Astrocyte of the cerebellum (primary cell): ENCODE results near the gene ELAVL3.

Source experiments
- DNase-seq: peaks from one replicate; pipeline ENCODE4 v3.0.0-alpha.2; 2011; ENCODE audit warnings: low read depth
- H3K4me3 ChIP-seq: 2 replicates; pipeline ENCODE4 v1.5.1; 2011; ENCODE audit warnings: mild to moderate bottlenecking, low read depth, low read length, moderate library complexity
- in situ Hi-C: cut with HindIII; loops from 2 replicates; pipeline ENCODE4 v1.10.0; 2017; ENCODE audit warnings: low sequenced_read_pairs
- TF ChIP-seq, protein P1 (sequence below): IDR thresholded peaks from 2 replicates; pipeline ENCODE4 v1.5.1; 2012; ENCODE audit warnings: low read length, low read depth, moderate library complexity, mild to moderate bottlenecking; ENCODE audit errors: missing control alignments

Gene ELAVL3

DNA sequence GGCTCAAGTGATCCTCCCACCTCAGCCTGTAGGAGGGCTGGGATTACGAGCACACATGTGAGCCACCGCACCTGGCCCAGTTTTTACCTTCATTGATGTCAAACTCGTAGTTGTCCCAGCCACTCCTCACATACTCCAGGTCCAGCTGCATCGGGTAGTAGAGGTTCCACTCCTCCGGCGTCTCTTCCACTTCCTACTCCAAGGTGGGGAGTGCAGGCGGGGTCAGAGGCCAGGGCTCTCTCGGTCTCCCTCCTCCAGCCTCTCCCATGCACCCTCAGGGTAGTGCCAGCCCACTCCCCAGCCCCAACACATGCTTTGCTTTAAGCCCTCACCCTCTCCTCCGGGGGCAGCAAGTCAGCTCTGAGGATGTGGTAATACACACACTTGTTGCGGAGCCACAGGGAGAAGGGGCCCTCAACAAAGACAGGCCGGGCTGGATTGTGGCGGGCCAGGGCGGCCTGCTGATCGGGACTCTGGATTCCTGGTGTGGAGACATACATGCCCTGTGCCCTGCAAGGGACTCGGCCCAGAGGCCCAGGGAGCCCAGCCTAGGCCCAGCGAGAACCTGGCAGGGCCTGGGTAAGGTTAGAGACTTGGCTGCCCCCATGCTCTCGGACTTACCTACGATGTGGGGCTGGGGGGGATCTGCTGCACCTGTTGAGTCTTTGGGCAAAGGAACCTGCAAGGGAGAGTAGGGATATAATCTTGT, 26.7 kb upstream of the ELAVL3 start:
- no peak overlapping the region for H3K4me3 ChIP-seq
- in situ Hi-C loops = no loop called here
- DNase-seq = no peak
- TF ChIP-seq, protein P1, sequence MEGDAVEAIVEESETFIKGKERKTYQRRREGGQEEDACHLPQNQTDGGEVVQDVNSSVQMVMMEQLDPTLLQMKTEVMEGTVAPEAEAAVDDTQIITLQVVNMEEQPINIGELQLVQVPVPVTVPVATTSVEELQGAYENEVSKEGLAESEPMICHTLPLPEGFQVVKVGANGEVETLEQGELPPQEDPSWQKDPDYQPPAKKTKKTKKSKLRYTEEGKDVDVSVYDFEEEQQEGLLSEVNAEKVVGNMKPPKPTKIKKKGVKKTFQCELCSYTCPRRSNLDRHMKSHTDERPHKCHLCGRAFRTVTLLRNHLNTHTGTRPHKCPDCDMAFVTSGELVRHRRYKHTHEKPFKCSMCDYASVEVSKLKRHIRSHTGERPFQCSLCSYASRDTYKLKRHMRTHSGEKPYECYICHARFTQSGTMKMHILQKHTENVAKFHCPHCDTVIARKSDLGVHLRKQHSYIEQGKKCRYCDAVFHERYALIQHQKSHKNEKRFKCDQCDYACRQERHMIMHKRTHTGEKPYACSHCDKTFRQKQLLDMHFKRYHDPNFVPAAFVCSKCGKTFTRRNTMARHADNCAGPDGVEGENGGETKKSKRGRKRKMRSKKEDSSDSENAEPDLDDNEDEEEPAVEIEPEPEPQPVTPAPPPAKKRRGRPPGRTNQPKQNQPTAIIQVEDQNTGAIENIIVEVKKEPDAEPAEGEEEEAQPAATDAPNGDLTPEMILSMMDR = no peak

DNA sequence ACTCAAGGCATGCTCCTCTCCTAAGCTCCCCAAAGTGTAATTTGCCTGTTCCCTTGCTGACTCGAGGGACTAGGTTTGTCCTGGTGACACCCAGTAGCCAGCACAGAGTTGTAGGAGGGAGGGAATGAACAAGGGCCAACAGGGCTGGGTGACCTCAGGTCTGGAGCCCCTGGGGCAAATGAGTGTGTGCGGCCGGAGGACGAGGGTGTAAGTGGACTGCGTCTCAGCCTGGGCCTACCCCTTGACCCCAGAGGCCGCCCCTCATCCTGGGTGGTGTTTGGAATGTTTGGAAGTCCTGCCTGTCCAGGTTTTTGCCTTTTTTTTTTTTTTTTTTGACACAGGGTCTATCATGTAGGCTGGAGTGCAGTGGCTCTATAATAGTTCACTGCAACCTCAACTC, 26.1 kb upstream of the ELAVL3 start:
- no peak for DNase-seq
- H3K4me3 ChIP-seq = no peak overlapping the region
- TF ChIP-seq, protein P1 = no peak
- in situ Hi-C loops = no loop called here

DNA sequence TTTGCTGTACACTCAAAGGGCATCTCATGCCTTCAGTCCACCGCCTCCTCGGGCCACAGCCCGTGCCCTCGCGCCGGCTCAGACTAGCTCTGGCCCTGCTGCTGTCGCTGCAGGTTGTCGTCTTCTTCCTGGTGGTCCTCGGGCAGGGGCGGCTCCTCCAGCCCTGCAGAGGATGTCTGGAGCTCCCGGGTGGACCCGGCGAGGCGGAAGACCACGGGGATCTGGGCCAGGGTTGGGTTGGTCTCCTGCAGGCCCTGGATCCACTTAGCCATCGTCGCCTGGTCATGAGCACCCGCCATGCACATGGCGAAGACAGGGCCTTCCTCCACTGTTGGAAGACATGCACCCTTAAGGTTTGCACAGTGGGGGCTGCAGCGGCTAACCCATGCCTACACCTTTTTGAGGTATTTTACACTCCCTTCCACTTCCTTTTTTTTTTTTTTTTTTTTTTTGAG, 25.3 kb upstream of the ELAVL3 start:
- in situ Hi-C loops = no loop called here
- peak overlapping the region; percentile 68 for H3K4me3 ChIP-seq
- TF ChIP-seq, protein P1 = no peak
- no peak for DNase-seq

DNA sequence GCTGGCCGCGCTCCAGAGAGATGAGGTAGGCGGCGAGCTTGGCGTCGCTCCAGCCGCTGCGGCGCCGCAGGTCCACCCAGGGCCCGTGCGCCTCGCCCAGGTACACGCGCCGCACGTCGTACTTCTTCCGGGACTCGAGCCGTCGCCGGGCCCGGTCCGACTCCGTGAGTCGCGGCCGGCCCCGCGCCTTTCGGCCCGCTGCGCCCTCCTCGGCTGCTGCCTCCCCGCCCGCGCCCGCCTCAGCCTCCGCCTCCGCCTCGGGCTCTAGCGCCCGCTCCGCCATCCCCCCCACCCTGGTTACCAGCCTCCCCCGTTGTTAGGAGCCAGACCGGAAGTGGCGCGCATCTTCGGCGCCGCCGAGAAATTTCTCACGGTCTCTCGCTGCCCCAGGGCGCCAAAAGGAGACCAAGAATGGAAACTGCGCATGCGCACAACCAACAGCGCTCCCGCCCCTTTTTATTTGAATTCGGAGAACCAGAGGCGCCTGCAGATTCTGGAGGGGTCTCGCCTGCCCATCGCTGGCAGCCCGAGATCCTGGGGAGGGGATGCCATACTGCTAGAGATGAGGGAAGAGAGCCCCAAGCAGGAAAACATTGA, 24.8 kb upstream of the ELAVL3 start, which contains the start of gene ZNF653:
Gene ZNF653 (minus strand): TSS at position 336 of the 597 bp plus-strand sequence. CDS start 53 bp downstream, at position 283.
- peak within 1 kb of the TSS; percentile 68 for H3K4me3 ChIP-seq
- DNase-seq = peak; percentile 91
- TF ChIP-seq, protein P1 = no peak
- in situ Hi-C loops = no loop called here

DNA sequence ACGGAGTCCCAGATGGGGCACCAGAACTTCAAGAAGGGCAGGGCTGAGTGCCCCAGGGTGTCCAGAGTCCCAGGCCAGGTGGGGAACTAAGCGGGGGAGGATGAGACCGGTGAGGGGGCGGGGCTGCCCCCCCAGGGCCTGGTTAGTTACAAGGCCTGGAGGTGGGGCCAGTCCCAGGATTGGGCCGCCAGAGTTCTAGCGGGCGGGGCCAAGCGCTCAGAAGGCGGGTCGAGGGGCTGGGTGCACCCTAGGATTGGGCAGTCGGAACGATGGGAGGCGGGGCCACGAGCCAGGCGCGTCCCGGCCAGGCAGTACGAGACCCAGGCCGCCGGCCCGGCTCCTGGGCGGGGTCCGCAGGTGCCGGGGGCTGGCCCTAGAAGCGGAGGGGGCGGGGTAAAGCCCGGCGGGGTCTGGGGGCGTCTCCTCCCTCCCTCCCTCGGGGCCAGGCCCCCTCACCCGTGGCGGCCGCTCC, 24.2 kb upstream of the ELAVL3 start:
- TF ChIP-seq, protein P1 = no peak
- in situ Hi-C loops = no loop called here
- peak overlapping the region; percentile 68 for H3K4me3 ChIP-seq
- DNase-seq = peak; percentile 83

DNA sequence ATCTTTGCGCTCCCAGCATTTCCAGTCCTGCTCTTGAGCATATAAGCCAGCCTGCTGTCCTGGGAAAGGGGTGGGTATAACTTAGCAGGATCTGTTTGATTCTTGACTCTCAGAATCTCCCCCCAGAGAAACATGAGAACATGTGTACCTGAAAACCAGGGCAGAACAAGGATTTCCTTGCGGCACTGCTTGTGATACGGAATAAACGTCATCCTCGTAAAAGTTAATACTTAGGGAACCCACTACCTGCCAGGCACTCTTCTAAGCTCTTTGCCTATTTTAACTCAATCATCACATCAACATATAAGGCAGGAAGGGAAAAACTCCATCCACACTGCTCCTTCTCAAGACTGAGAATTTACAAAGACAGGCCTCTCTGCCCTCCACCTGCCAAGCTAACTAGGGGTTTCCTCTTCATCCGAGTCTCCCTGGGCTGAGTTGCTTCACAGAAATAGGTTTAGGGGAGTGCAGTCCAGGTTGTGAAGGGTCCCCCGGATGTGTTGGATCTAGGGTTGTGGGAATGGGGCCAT, 23.7 kb upstream of the ELAVL3 start:
- in situ Hi-C loops = no loop called here
- TF ChIP-seq, protein P1 = no peak
- peak overlapping the region; percentile 68 for H3K4me3 ChIP-seq
- no peak for DNase-seq
